HepG2 (cell line): ENCODE data around the gene ERCC6. TPM values are rescaled to one million over a fixed set of nuclear protein-coding genes. Genes with fewer than 3 reads are reported as not detected.

Source experiments
- ATF4 ChIP-seq, 2 experiments: fragments of 450-650 bp in 1 of 2; sonication (generic) in 1 of 2; formaldehyde crosslinking; IDR thresholded peaks; 2 replicates each; pipeline versions ENCODE4 v1.5.0 to v1.8.0; 2020 to 2022; ENCODE audit warnings: mild to moderate bottlenecking in 1 of 2, missing genetic modification reagents in 1 of 2
- KLF15 ChIP-seq: sonication (generic); formaldehyde crosslinking; IDR thresholded peaks from 2 replicates; pipeline ENCODE4 v1.8.1; 2023; ENCODE audit warnings: borderline replicate concordance, mild to moderate bottlenecking, inconsistent platforms, missing genetic modification reagents, mixed read lengths
- PHF5A ChIP-seq: IDR thresholded peaks from one replicate; pipeline ENCODE4 v1.6.1; 2018; ENCODE audit warnings: low read depth, missing genetic modification reagents; ENCODE audit not compliant: unreplicated experiment
- ZBTB39 ChIP-seq: sonication (generic); formaldehyde crosslinking; IDR thresholded peaks from 2 replicates; pipeline ENCODE4 v1.5.0; 2020; ENCODE audit warnings: missing genetic modification reagents
- ZNF513 ChIP-seq: sonication (generic); formaldehyde crosslinking; conservative IDR thresholded peaks from 2 replicates; pipeline ENCODE4 v1.5.0; 2020; ENCODE audit warnings: missing genetic modification reagents
- ZNF704 ChIP-seq: sonication (generic); formaldehyde crosslinking; IDR thresholded peaks from 2 replicates; pipeline ENCODE4 v1.8.1; 2023; ENCODE audit warnings: mild to moderate bottlenecking, inconsistent platforms, moderate library complexity, missing genetic modification reagents, borderline replicate concordance
- ZNF766 ChIP-seq: sonication (generic); formaldehyde crosslinking; IDR thresholded peaks from 2 replicates; pipeline ENCODE4 v1.5.0; 2020; ENCODE audit warnings: missing genetic modification reagents, borderline replicate concordance
- polyA plus RNA-seq, 8 experiments: library from polyadenylated mRNA; depleted of rRNA in 3 of 8; stranded (reverse) in 7 of 8; unstranded in 1 of 8; fragments of >200 nt; fragmentation: Illumina TruSeq in 4 of 8; extraction: Trizol in 4 of 8; gene quantifications; 2 replicates each; pipeline versions ENCODE4 v1.2.1 to v1.2.3, GENCODE V29; 2011 to 2016; ENCODE audit warnings: low read depth in 4 of 8, missing spikeins in 1 of 8, mixed read lengths in 1 of 8; ENCODE audit not compliant: insufficient read depth in 1 of 8
- total RNA-seq, 5 experiments: library from RNA; depleted of rRNA; stranded (reverse); fragments of >200 nt; fragmentation: Illumina TruSeq; extraction: Trizol; gene quantifications; 2 replicates each; pipeline ENCODE4 v1.2.3, GENCODE V29; 2016; ENCODE audit warnings: low read depth in 1 of 5

Gene ERCC6
- total and polyA plus RNA-seq, 2 of the 13 experiments (the other 11 are each of a cell fraction or from before 2014, with no cell fraction given): 5.1 to 9.8 TPM

GRCh38 chr10:49471532-49471931, 67.4 kb downstream of the ERCC6 start (continued):
- no peak for TF ChIP-seq KLF15 (CRISPR knock-in tag)
- TF ChIP-seq ZBTB39 (CRISPR knock-in tag): no peak
- TF ChIP-seq ZNF766 (CRISPR knock-in tag): no peak
- no peak for TF ChIP-seq PHF5A
- no peak for TF ChIP-seq ATF4 (CRISPR knock-in tag; IDR thresholded peaks at IDR 0.05)
- no peak for TF ChIP-seq ZNF704 (CRISPR knock-in tag)
- no peak for TF ChIP-seq ZNF513 (CRISPR knock-in tag)
- TF ChIP-seq, all 625 proteins: peak for 0
